Measurements from ENCODE around the gene RAD51B.

Gene RAD51B

GRCh38 chr14:68479247-68479646, 659.7 kb downstream of the RAD51B start:
- DNase-seq: no peak

DNA sequence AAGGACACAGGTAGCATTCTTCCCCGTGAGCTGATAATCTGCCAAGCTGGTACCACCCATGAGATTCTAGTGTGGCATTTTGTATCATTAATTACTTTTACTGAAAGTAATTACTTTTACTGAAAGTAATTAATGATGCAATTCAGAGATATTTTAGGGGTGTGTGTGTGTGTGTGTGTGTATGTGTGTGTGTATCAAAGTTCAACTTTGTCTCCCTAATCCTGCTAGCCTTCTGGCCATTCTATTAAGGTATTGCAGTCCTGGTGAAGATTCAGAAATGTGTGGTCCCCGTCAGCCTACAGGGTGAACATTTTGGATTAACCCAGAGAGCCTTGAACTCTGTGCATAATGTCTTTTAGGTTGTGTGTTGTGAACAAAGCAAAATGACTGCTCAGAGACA, 662.4 kb downstream of the RAD51B start:
- DNase-seq: no peak

DNA sequence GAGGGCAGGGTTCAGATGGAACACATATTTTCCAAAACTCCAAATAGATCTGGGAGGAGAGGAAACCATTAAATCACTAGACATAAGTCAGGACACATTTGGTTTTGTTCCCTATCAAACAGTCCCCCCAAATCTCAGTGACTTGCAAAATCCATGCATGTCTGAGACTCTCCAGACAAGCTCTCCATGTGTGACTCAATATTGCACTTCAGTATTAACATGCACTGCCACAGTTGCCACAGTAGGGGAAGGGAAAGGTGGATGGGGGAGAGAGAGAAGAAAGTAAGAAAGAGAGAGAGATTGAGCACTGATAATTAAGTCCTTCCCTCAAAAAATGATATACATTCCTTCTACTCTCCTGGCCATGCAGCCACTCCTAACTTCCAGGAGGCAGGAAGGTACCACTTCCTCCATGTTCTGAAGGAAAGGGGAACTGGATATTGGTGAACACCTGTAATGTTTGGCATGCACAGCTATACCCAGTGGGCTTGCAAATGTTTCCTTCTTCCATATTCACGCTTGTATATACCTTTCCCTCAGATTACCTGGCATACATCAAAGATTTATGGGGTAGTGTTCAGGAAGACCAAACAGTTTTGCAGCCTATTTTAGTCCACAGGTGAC, 663.3 kb downstream of the RAD51B start:
- DNase-seq: no peak

GRCh38 chr14:68486033-68486732, 666.6 kb downstream of the RAD51B start:
- no peak for DNase-seq

DNA sequence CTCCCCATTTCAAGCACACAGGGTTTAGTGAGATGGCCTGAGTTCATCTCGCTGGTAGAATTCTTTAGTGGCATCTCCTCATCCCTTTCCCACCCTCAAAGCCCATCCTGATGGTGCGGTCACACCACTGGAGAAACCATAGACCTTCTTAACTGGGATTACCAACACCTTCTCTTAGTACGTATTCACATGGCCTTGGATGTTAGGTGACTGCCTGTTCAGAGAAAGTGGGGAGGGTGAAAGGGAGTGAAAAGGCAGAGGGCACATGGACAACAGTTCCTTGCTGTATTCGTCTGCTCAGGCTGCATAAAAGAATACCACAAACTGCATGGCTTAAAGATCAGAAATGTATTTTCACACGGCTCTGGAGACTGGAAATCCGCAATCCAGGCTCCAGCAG, 667.2 kb downstream of the RAD51B start:
- DNase-seq: no peak

DNA sequence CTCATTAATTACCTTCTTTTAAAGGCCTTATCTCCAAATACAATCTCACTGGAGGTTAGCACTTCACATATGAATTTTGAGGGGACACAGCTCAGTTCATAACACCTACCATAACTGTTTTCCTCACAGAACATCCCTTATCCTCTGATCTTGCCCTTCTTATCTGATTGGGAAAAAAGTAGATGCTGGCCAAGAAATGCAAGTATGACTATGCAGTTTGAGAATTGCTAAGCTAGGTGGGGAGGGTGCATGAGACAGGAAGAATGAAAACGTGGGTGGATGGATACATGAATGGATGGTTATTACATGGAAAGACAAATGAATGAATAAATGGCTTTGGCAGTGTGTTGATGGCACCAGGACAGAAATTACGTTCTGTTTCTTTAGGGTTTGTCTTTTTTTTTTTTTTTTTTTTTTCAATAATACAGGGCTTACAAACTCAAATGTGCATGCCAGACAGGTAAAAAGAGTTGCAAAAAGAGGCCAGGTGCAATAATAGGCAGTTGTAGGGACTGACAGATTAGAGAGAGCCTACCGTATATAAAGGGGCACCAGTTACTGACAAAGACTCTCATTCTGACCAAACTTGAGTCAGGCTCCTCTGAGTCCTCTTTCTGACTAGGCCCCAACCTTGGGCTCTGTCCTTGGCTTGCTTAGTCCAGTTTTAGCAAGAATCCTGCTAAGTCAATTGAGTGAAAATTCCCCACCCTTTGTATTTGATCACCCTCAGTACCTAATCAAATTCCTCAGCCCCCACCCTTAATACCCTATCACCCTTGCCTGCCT, 668.4 kb downstream of the RAD51B start:
- no peak for DNase-seq

DNA sequence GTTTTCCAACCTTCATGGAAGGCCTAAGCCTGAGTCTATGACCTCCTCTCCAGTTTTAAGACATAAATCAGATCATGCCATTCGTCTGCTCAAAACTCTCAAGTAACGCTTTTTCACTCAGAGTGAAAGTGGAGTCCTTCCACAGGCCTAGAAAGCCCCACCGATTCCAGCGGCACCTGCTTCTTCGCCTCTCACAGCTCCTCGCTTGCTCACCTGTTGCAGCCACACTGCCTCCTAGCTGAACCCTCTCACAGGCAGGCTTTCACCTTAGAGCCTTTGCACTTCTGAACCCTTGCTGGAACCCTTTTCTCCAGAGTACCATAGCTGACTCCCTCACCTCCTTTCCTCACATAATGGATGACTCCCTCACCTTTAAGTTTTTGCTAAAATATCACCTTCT, 672.2 kb downstream of the RAD51B start:
- no peak for DNase-seq

DNA sequence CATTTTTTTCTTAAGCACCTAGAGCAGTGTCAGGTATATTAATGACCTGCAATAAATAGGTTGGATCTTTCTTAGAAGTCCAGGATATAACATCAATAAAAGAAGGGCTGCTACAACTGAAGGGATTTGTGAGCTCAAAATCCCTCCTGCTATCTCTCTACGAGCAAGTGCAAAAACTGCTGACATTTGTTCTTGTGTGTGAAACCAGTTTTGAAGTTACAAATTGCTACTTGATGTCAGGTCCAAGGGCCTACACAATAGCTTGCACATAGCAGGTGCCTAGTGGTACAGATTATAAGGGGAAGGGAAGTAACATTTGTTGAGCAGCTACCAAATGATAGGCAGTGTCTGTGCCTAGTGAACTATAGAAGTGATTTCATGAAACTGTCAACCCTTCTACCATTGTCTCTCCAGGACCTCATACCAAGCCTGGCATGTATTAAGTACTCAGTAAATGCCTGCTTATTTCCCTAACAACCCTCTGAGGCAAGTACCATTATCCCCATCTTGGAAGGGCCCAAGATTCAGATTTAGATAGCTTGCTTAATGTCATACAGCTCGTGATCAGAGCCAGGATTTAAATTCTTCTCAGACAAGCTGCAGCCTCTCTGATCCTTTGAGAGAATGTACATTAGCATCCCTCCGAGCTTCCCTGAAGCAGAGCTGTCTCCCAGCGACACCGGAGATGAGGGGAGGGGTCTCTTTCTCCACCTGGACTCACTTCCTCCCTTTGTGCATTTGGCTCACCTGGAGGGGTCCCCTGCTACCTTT, 673.0 kb downstream of the RAD51B start:
- DNase-seq: no peak

DNA sequence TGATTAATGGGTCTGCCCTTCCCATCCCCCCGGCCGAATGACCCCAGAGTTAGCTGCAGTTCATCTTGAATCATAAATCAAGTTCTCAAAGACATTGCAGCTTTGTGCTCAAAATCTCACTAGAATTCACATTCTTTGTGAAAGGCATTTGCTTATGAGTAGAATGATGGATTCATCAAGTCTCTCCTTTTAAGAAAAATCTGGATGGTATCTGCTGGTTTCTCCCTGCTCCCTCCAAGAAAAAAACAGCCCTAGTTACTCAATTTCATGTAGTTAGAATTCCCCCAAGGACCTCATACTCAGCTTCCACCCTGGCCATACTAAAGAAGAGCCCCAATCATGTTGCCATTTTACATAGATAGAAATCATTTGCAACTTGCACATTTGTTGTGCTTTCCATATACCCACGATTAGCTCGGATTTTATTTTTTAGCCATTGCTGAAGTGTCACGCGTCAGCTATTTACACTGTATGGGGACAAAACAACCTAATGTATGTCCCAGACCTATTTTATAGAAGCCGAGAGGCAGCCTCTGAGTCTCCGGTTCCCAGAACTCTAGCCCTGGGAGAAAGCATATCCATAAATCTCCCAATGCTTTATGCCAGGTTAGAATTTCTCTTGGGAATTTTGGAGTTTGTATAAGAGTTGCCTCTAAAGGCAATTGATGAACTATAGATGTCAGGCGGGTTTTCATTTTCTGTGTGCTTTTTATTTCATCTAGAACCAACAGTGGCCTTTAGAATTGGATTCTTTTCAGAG, 673.8 kb downstream of the RAD51B start:
- no peak for DNase-seq

GRCh38 chr14:68495101-68496039, 675.8 kb downstream of the RAD51B start:
- DNase-seq: no peak

DNA sequence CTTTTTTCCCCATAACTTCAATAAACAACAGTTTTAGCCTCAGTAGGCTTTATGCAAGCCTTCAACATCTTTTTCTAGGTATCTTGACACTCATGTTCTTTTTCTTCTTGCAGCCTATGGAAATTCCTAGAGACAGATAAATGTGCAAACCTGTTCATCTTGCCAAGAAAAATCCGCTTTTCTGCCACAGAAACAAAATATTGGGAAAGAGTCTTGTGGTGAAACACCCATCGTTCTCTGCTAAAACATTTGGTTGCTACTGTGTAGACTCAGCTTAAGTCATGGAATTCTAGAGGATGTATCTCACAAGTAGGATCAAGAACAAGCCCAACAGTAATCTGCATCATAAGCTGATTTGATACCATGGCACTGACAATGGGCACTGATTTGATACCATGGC, 677.4 kb downstream of the RAD51B start:
- no peak for DNase-seq

DNA sequence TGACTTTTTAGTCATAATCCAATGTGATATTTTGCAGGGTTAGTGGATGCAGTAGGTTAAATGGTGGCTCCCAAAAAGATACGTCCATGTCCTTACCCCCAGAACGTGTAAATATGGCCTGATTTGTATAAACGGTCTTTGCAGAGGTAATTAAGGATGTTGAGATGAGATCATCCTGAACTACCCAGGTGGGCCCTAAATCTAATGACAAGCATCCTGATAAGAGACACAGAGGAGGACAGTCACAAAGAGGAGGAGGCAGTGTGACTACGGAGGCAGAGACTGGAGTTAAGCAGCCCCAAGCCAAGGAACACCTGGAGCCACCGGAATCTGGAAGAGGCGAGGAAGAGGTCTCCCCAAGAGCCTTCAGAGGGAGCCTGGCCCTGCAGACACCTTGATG, 679.9 kb downstream of the RAD51B start:
- DNase-seq: no peak

DNA sequence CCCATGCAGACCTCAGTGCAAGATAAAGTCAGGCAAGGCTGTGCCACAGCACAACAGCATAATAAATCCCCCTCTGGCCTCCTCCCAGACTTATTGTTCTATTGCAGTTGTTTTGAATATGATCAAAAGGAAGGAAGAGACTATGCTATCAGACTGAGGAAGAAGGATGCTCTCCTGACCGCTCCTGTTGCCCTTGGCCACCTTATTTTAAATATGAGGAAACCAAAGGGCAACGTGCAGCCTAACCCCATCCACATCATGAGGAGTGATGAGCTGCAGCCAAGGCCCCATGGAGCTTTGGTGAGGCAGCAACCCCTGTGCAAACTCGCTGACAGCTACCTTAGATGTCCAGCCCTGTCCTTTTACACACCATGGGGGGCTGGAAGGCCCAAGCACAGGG, 681.6 kb downstream of the RAD51B start:
- DNase-seq: no peak

- DNase-seq: no peak
Observed at GRCh38 chr14:68501614-68502052, 682.1 kb downstream of the RAD51B start.

DNA sequence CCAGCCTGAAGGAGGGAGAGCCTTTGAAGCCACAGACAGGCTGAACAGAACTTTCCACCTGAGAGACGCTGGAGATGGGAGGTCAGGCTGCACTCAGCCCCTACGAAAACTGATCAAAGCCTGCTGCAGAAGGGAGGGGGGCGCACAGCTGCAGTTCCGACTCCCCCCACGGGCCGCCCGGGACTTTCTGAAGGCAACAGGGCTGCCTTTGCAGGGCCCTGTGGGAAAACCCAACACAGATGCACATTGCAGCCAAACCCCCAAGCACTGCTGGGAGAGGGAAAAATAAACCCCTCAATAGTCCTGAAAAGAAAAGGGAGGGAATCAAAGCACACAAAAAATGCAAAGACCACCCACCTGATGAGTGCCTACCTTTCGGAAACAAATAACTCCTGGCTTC, 682.7 kb downstream of the RAD51B start:
- no peak for DNase-seq

DNA sequence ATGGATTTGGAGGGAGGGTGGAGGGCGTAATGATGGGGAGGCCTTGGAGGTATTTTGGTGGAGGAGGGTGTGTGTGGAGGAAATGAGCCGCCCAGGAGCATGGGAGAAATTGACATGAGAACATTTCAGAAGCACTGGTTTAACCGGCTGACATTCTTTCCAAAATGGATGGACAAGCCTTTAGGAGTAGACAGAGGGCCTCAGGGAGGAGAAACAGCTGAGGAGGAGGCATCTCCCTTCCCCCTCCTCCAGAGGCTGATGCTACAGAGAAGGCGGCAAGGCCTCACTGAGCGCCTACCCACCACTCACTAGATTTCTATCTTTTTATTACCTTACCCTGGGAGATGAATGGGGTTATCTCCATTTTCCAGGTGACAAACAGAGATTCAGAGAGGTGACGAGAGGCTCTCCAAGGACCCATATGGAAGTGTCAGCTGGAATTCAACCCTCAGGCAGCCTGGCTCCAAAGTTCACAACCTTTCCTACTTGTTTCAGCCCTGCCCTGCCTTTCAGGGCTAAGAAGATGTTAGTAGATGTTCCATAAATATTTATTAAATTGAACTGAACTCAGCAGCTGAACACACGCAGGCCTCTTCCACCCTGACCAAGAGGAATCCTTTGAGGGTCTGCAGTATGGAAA, 683.7 kb downstream of the RAD51B start:
- no peak for DNase-seq

DNA sequence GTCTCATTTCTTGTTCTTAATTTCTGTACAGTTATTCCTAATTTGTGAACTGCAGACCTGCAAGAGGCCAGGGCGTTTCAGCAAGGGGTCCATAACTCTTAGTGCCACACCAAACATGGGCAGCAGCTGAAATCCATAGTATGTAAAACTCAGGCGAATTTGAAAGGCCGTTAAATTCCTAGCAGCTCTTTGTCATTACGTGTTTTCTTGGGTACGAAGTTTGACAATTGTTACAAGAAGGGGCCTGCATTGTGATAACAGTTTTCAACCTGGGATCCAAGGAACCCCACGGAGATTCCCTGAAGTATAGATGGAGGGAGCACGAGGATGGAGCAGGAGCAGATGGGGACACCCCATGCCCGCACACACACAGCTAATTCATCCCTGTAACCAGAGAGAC, 685.3 kb downstream of the RAD51B start:
- no peak for DNase-seq

GRCh38 chr14:68506021-68506644, 686.6 kb downstream of the RAD51B start:
- no peak for DNase-seq

- no peak for DNase-seq
Observed at GRCh38 chr14:68506645-68507419, 687.3 kb downstream of the RAD51B start.

Data from NCI-H2107 (cell line).